ENCODE data around the gene GKAP1.
"Not testable (repeated sequence)": the region's sequence is repeated elsewhere in the genome, so short reads cannot be mapped to it uniquely, and the experiment has no call there.

GKAP1 gene

DNA sequence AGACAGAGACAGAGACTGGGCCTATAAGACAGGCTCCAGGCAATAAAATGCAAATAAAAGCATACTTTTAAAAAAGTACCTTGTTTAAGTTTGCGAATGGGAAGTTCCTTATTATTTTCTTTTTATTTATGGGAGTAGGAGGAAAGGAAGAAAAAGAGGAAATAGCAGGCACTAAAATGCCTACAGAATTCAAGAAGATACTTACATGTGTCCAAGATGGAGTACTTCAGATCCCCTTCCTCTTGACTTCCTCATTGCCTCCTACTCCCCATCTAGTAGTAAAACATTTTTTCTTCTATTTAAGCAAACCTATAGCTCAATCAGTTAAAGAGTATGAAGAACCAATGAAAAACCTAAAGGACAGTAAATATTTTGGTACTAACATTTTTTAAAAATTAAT, 24.8 kb downstream of the GKAP1 start:
- no peak overlapping the region for H3K9ac ChIP-seq (ENCODE audit: low read length)
- H3K27ac ChIP-seq (ENCODE audit: low read depth, low read length), result no peak overlapping the region
- H3K27me3 ChIP-seq (ENCODE audit: control insufficient read depth, insufficient read depth, low read length), result no peaks in the 10 kb centered on the region
- H3K36me3 ChIP-seq (ENCODE audit: control insufficient read depth, insufficient read depth, low read length), result no peaks in the 10 kb centered on the region
- H3K4me3 ChIP-seq (ENCODE audit: low read length), result no peak overlapping the region
- no peaks in the 10 kb centered on the region for H3K4me1 ChIP-seq (ENCODE audit: control insufficient read depth, insufficient read depth, low read length)

- H3K4me1 ChIP-seq (ENCODE audit: control insufficient read depth, insufficient read depth, low read length), result no peaks in the 10 kb centered on the region
- no peaks in the 10 kb centered on the region for H3K27me3 ChIP-seq (ENCODE audit: control insufficient read depth, insufficient read depth, low read length)
- H3K27ac ChIP-seq (ENCODE audit: low read depth, low read length), result no peak overlapping the region
- no peak overlapping the region for H3K4me3 ChIP-seq (ENCODE audit: low read length)
- no peaks in the 10 kb centered on the region for H3K36me3 ChIP-seq (ENCODE audit: control insufficient read depth, insufficient read depth, low read length)
- no peak overlapping the region for H3K9ac ChIP-seq (ENCODE audit: low read length)
Observed at GRCh38 chr9:83778164-83778563, 39.4 kb downstream of the GKAP1 start.

DNA sequence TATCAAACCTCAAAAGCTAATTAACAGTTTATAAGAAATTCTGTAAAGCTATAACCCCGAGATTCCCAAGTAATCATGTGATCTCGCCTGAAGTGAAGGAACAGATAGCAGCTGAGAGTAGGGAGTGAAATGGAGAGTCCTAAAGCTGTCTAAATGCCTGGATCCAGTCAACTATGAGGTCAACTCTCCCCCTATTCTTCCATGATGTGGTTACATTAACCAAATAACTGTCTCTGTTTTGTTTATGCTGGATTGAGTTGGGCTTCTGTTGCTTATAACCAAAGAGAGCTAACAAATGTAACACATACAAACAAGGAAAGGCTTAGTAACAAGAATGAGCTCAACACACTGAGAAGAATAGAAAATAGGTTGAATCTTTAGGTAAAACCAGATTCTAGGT, 41.6 kb downstream of the GKAP1 start:
- H3K27me3 ChIP-seq (ENCODE audit: control insufficient read depth, insufficient read depth, low read length), result no peaks in the 10 kb centered on the region
- no peak overlapping the region for H3K4me3 ChIP-seq (ENCODE audit: low read length)
- H3K9ac ChIP-seq (ENCODE audit: low read length), result no peak overlapping the region
- H3K27ac ChIP-seq (ENCODE audit: low read depth, low read length), result no peak overlapping the region
- H3K36me3 ChIP-seq (ENCODE audit: control insufficient read depth, insufficient read depth, low read length), result no peaks in the 10 kb centered on the region
- no peaks in the 10 kb centered on the region for H3K4me1 ChIP-seq (ENCODE audit: control insufficient read depth, insufficient read depth, low read length)

GRCh38 chr9:83772860-83773259, 44.7 kb downstream of the GKAP1 start:
- Histone ChIP-seq H3K36me3 (ENCODE audit: control insufficient read depth, insufficient read depth, low read length) (no peaks in the 10 kb centered on the region), H3K27ac (ENCODE audit: low read depth, low read length) (no peak overlapping the region), H3K4me1 (ENCODE audit: control insufficient read depth, insufficient read depth, low read length) (no peaks in the 10 kb centered on the region), H3K4me3 (ENCODE audit: low read length) (no peak overlapping the region), H3K9ac (ENCODE audit: low read length) (no peak overlapping the region), H3K27me3 (ENCODE audit: control insufficient read depth, insufficient read depth, low read length) (no peaks in the 10 kb centered on the region)

GRCh38 chr9:83765376-83765775, 52.2 kb downstream of the GKAP1 start:
- H3K27ac ChIP-seq (ENCODE audit: low read depth, low read length), result no peak overlapping the region
- H3K27me3 ChIP-seq (ENCODE audit: control insufficient read depth, insufficient read depth, low read length), result no peaks in the 10 kb centered on the region
- H3K9ac ChIP-seq (ENCODE audit: low read length), result no peak overlapping the region
- no peaks in the 10 kb centered on the region for H3K36me3 ChIP-seq (ENCODE audit: control insufficient read depth, insufficient read depth, low read length)
- no peak overlapping the region for H3K4me3 ChIP-seq (ENCODE audit: low read length)
- no peaks in the 10 kb centered on the region for H3K4me1 ChIP-seq (ENCODE audit: control insufficient read depth, insufficient read depth, low read length)

DNA sequence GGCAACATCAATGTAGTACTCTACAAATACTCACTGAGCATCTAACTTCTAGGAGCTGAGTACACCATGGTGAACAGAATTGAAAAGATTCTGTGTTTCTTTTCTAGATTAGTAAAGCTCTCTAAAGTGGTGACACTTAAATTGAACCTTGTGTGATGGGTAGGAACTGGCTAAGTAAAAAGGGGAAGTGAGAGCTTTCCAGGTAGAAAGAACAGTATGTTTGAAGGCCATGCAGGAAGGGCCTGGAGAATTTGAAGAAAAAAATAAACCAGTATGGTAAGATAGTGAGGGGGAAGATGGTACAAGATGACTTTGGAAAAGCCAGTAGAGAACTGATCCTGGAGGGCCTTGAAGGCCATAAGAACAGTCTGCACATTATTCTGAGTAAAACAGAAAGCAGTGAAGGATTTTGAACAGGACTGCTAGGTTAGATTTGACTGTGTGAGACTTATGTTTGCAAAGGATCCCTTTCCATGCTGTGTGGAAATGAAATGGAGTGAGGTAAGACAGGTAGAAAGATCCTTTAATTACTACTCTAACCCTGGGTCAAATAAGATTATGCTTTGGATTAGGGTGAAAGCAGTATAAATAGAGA, 63.1 kb downstream of the GKAP1 start:
- H3K9ac ChIP-seq (ENCODE audit: low read length), result no peak overlapping the region
- no peaks in the 10 kb centered on the region for H3K36me3 ChIP-seq (ENCODE audit: control insufficient read depth, insufficient read depth, low read length)
- no peaks in the 10 kb centered on the region for H3K4me1 ChIP-seq (ENCODE audit: control insufficient read depth, insufficient read depth, low read length)
- H3K4me3 ChIP-seq (ENCODE audit: low read length), result no peak overlapping the region
- H3K27me3 ChIP-seq (ENCODE audit: control insufficient read depth, insufficient read depth, low read length), result no peaks in the 10 kb centered on the region
- H3K27ac ChIP-seq (ENCODE audit: low read depth, low read length), result no peak overlapping the region

DNA sequence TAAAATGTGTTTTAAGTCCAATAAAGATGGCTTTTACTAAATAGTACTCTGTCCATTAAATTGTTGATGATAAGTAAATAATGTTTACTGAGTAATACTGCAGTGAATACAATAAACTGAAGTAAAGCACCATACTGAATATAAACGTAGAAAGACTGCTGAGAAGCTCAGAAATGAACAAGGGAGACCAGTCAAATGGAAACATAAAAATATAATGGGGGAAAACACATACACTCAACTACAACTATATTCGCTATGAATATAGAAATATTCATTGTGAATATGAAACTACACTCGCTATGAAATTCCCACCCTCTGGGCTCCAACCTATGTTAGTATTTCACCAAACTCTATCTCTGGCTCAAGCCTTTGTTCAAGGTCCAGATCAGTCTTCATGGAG, 67.9 kb downstream of the GKAP1 start:
- Histone ChIP-seq H3K4me3 (ENCODE audit: low read length) (no peak overlapping the region), H3K27ac (ENCODE audit: low read depth, low read length) (no peak overlapping the region), H3K4me1 (ENCODE audit: control insufficient read depth, insufficient read depth, low read length) (no peaks in the 10 kb centered on the region), H3K9ac (ENCODE audit: low read length) (no peak overlapping the region), H3K36me3 (ENCODE audit: control insufficient read depth, insufficient read depth, low read length) (no peaks in the 10 kb centered on the region), H3K27me3 (ENCODE audit: control insufficient read depth, insufficient read depth, low read length) (no peaks in the 10 kb centered on the region)

GRCh38 chr9:83744206-83744605, 73.4 kb downstream of the GKAP1 start:
- Histone ChIP-seq H3K4me3 (ENCODE audit: low read length) (no peak overlapping the region), H3K27ac (ENCODE audit: low read depth, low read length) (no peak overlapping the region), H3K4me1 (ENCODE audit: control insufficient read depth, insufficient read depth, low read length) (no peaks in the 10 kb centered on the region), H3K9ac (ENCODE audit: low read length) (no peak overlapping the region), H3K36me3 (ENCODE audit: control insufficient read depth, insufficient read depth, low read length) (no peaks in the 10 kb centered on the region), H3K27me3 (ENCODE audit: control insufficient read depth, insufficient read depth, low read length) (no peaks in the 10 kb centered on the region)

DNA sequence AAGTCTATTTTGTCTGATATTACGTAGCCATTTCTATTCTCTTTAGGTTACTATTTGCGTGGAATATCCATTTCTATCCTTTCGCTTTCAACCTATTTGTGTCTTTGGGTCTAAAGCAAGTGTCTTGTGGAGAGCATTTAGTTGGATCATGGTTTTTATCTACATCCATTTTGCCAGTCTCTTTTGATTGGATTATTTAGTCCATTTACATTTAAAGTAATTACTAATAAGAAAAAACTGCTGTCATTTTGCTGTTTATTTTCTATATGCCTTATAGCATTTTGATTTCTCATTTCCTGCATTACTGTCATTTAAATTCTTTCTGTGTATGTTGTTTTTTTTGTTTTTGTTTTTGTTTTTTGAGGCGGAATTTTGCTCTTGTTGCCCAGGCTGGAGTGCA, 83.8 kb downstream of the GKAP1 start:
- Histone ChIP-seq H3K4me3 (ENCODE audit: low read length) (no peak overlapping the region), H3K9ac (ENCODE audit: low read length) (no peak overlapping the region), H3K27me3 (ENCODE audit: control insufficient read depth, insufficient read depth, low read length) (no peaks in the 10 kb centered on the region), H3K36me3 (ENCODE audit: control insufficient read depth, insufficient read depth, low read length) (no peaks in the 10 kb centered on the region), H3K27ac (ENCODE audit: low read depth, low read length) (no peak overlapping the region), H3K4me1 (ENCODE audit: control insufficient read depth, insufficient read depth, low read length) (no peaks in the 10 kb centered on the region)

DNA sequence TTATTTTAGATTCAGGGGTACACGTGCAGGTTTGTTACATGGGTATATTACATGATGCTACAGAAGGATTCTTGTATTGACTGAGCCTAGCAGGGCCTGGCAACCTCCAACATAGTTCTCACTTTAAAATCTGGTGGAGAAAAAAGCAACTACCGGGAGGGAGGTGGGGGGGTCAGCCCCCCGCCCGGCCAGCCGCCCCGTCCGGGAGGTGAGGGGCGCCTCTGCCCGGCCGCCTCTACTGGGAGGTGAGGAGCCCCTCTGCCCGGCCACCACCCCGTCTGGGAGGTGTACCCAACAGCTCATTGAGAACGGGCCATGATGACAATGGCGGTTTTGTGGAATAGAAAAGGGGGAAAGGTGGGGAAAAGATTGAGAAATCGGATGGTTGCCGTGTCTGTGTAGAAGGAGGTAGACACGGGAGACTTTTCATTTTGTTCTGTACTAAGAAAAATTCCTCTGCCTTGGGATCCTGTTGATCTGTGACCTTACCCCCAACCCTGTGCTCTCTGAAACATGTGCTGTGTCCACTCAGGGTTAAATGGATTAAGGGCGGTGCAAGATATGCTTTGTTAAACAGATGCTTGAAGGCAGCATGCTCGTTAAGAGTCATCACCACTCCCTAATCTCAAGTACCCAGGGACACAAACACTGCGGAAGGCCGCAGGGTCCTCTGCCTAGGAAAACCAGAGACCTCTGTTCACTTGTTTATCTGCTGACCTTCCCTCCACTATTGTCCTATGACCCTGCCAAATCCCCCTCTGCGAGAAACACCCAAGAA, 88.8 kb downstream of the GKAP1 start:
- H3K27ac ChIP-seq (ENCODE audit: low read depth, low read length); H3K4me1 ChIP-seq (ENCODE audit: control insufficient read depth, insufficient read depth, low read length); H3K27me3 ChIP-seq (ENCODE audit: control insufficient read depth, insufficient read depth, low read length); H3K9ac ChIP-seq (ENCODE audit: low read length); H3K4me3 ChIP-seq (ENCODE audit: low read length); H3K36me3 ChIP-seq (ENCODE audit: control insufficient read depth, insufficient read depth, low read length): not testable (repeated sequence)

- H3K9ac ChIP-seq (ENCODE audit: low read length), result no peak overlapping the region
- H3K4me3 ChIP-seq (ENCODE audit: low read length), result no peak overlapping the region
- no peak overlapping the region for H3K27ac ChIP-seq (ENCODE audit: low read depth, low read length)
Observed at GRCh38 chr9:83724436-83724835, 93.1 kb downstream of the GKAP1 start.

DNA sequence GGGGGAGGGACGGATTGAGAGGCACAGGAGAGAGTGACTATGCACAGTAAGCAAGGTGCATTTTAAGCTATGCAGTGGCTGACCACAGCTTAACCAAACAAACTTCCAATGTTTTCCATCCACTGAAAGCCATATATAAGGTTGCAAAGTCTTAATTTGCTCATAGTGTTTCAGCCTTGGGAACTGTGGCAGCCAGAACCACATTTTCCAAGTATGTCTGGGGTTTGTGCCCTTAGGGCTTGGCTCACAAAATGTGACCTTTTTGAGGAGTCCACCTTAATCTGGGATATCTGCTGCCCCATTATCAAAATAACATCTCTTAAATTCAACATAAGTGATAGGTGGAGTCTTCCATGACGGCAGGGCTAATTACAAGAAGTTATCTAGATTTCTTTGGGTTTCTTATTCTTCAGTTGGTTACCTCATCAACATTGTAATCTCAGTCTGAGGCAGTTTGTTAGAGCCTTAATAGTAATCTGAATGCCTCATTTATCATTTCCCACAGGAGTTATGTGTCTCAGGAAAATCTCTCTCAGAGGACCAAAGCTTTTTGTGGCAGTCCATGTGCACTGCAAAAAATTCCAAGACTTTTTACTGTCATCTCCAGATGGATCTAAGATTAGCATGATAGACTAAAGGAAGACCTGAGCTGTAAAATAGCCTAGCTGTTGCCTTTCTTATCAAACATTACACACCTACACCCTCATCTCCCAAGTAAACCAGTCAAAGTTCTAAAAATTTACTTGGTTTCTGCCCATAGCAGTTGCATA, 94.7 kb downstream of the GKAP1 start:
- no peak overlapping the region for H3K4me3 ChIP-seq (ENCODE audit: low read length)
- no peaks in the 10 kb centered on the region for H3K36me3 ChIP-seq (ENCODE audit: control insufficient read depth, insufficient read depth, low read length)
- no peak overlapping the region for H3K27ac ChIP-seq (ENCODE audit: low read depth, low read length)
- H3K4me1 ChIP-seq (ENCODE audit: control insufficient read depth, insufficient read depth, low read length), result no peaks in the 10 kb centered on the region
- no peaks in the 10 kb centered on the region for H3K27me3 ChIP-seq (ENCODE audit: control insufficient read depth, insufficient read depth, low read length)
- no peak overlapping the region for H3K9ac ChIP-seq (ENCODE audit: low read length)

More at GRCh38 chr9:83724436-83724835, 93.1 kb downstream of the GKAP1 start:
- H3K4me1 ChIP-seq (ENCODE audit: control insufficient read depth, insufficient read depth, low read length), result no peaks in the 10 kb centered on the region
- no peaks in the 10 kb centered on the region for H3K27me3 ChIP-seq (ENCODE audit: control insufficient read depth, insufficient read depth, low read length)
- H3K36me3 ChIP-seq (ENCODE audit: control insufficient read depth, insufficient read depth, low read length), result no peaks in the 10 kb centered on the region
